DOHH2 (cell line): ENCODE results near the gene RYR2.

Experiments
- H3F3A ChIP-seq: fragments of 200-600 bp; sonication (generic), shearing (Covaris generic); 2 replicates; pipeline ENCODE4 v1.6.0; 2016; ENCODE audit warnings: antibody characterized with exemption, mild to moderate bottlenecking; ENCODE audit not compliant: control insufficient read depth, insufficient read depth
- H3K27ac ChIP-seq: fragments of 200-600 bp; sonication (generic); 2 replicates; pipeline ENCODE4 v1.5.1; 2014; ENCODE audit warnings: low read depth, mild to moderate bottlenecking, low read length, moderate library complexity
- H3K27me3 ChIP-seq: fragments of 200-600 bp; sonication (generic); 2 replicates; pipeline ENCODE4 v1.6.1; 2014; ENCODE audit warnings: mild to moderate bottlenecking, low read length, mixed read lengths; ENCODE audit not compliant: control insufficient read depth
- H3K36me3 ChIP-seq: fragments of 200-600 bp; sonication (generic); 2 replicates; pipeline ENCODE4 v1.6.1; 2014; ENCODE audit warnings: mild to moderate bottlenecking, low read length, moderate library complexity, mixed read lengths; ENCODE audit not compliant: control insufficient read depth
- H3K4me1 ChIP-seq: fragments of 200-600 bp; sonication (generic); 2 replicates; pipeline ENCODE4 v1.6.1; 2014; ENCODE audit warnings: mild to moderate bottlenecking, low read length, mixed read lengths; ENCODE audit not compliant: control insufficient read depth
- H3K4me2 ChIP-seq: fragments of 200-600 bp; sonication (generic); 2 replicates; pipeline ENCODE4 v1.6.0; 2014; ENCODE audit warnings: mild to moderate bottlenecking, low read length, moderate library complexity
- H3K4me3 ChIP-seq: fragments of 200-600 bp; sonication (generic); 2 replicates; pipeline ENCODE4 v1.5.1; 2014; ENCODE audit warnings: mild to moderate bottlenecking, low read length, mixed read lengths
- H3K79me2 ChIP-seq: fragments of 200-600 bp; sonication (generic); 2 replicates; pipeline ENCODE4 v1.6.1; 2014; ENCODE audit warnings: mild to moderate bottlenecking, low read length, mixed read lengths; ENCODE audit not compliant: control insufficient read depth
- H3K9me2 ChIP-seq: fragments of 200-600 bp; sonication (generic); replicated peaks from 2 replicates; pipeline ENCODE4 v1.6.1; 2014; ENCODE audit warnings: mild to moderate bottlenecking, low read length, mixed read lengths; ENCODE audit not compliant: control insufficient read depth
- H3K9me3 ChIP-seq: fragments of 200-600 bp; sonication (generic); 2 replicates; pipeline ENCODE4 v1.6.1; 2014; ENCODE audit warnings: antibody characterized with exemption, low read length, mixed read lengths; ENCODE audit not compliant: control insufficient read depth, insufficient read depth
- H4K20me1 ChIP-seq: fragments of 200-600 bp; sonication (generic); 2 replicates; pipeline ENCODE4 v1.6.0; 2014; ENCODE audit warnings: low read depth, mild to moderate bottlenecking, antibody characterized with exemption, low read length, moderate library complexity; ENCODE audit not compliant: control insufficient read depth, insufficient read depth
- CTCF ChIP-seq: fragments of 200-600 bp; sonication (generic); IDR thresholded peaks from one replicate; pipeline ENCODE4 v1.5.1; 2014; ENCODE audit warnings: antibody characterized with exemption, mild to moderate bottlenecking, low read depth, low read length; ENCODE audit not compliant: poor library complexity, severe bottlenecking
- EZH2phosphoT487 ChIP-seq: fragments of 200-600 bp; sonication (generic); IDR thresholded peaks from 2 replicates; pipeline ENCODE4 v1.6.1; 2017; ENCODE audit warnings: borderline replicate concordance, mild to moderate bottlenecking, antibody characterized with exemption, low read length, moderate library complexity, mixed read lengths

The RYR2 gene

DNA sequence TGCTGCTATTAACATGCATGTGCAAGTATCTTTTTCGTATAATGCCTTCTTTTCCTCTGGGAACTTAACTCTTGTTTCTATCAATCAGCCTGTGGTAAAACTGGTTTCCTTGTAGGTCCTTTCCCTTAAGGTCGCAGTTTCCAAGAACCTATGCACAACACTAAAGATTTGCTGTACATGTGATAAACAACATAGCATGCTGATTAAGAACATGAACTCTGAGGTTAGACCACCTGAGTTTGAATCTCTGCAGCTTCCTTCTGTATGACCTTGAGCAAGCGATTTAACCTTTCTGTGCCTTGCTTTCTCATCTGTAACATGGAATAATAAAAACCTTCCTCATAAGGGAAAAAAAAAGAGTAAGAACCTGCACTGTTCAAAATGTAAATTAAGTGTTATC, 186.4 kb downstream of the RYR2 start:
- no peak overlapping the region for H3K4me2 ChIP-seq
- no peaks in the 10 kb centered on the region for H3K4me1 ChIP-seq
- no peaks in the 10 kb centered on the region for H3K27me3 ChIP-seq

DNA sequence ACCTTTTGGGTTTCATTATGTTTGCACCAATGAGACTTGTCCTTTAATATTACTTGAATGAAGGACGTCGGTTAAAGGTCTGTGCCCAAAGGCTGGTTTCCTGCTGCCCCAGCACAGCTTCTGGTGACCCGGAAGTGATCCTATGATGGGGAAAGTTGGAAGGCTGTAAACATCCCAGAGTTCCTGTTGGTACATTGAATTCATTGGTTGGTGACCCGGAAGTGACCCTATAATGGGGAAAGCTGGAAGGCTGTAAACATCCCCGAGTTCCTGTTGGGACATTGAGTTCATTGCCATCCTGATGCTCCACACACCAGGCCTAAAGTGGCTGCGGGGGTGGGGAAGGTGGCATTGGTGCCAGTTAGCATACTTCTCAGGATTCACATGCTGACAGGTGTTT, 187.3 kb downstream of the RYR2 start:
- no peaks in the 10 kb centered on the region for H3K9me3 ChIP-seq
- H3F3A ChIP-seq, result no peaks in the 10 kb centered on the region
- no peak overlapping the region for H3K27ac ChIP-seq
- no peaks in the 10 kb centered on the region for H3K79me2 ChIP-seq
- TF ChIP-seq EZH2phosphoT487 (no peak), CTCF (no peak)
- no peaks in the 10 kb centered on the region for H3K9me2 ChIP-seq
- H3K4me3 ChIP-seq, result no peak overlapping the region
- H3K4me1 ChIP-seq, result no peaks in the 10 kb centered on the region
- H4K20me1 ChIP-seq, result no peaks in the 10 kb centered on the region
- H3K4me2 ChIP-seq, result no peak overlapping the region
- H3K27me3 ChIP-seq, result no peaks in the 10 kb centered on the region
- H3K36me3 ChIP-seq, result no peaks in the 10 kb centered on the region

More for the DNA sequence above, 186.4 kb downstream of the RYR2 start:
- no peaks in the 10 kb centered on the region for H3F3A ChIP-seq
- H3K4me3 ChIP-seq, result no peak overlapping the region
- TF ChIP-seq CTCF (no peak), EZH2phosphoT487 (no peak)
- no peak overlapping the region for H3K27ac ChIP-seq
- H3K79me2 ChIP-seq, result no peaks in the 10 kb centered on the region
- H3K36me3 ChIP-seq, result no peaks in the 10 kb centered on the region
- H4K20me1 ChIP-seq, result no peaks in the 10 kb centered on the region
- H3K9me2 ChIP-seq, result no peaks in the 10 kb centered on the region
- H3K9me3 ChIP-seq, result no peaks in the 10 kb centered on the region

DNA sequence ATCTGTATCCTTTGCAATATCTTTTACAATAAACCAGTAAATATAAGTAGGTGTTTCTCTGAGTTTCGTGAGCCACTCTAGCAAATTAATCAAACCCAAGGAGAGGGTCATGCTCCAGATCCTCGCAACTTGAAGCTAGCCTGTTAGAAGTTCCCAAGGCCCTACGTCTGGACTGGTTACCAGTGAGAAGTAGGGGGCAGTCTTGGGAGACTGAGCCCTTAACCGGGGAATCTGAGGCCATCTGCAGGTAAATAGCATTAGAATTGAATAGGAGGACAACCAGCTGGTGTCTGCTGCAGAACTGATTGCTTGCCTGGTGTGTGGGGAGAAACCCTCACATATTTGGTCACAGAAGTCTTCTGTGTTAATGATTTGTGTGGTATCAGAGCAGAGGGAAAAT, 190.5 kb downstream of the RYR2 start:
- H3K4me3 ChIP-seq, result no peak overlapping the region
- H3K36me3 ChIP-seq, result no peaks in the 10 kb centered on the region
- no peaks in the 10 kb centered on the region for H4K20me1 ChIP-seq
- H3F3A ChIP-seq, result no peaks in the 10 kb centered on the region
- TF ChIP-seq EZH2phosphoT487, result no peak
- TF ChIP-seq CTCF, result no peak
- H3K27ac ChIP-seq, result no peak overlapping the region
- no peaks in the 10 kb centered on the region for H3K79me2 ChIP-seq
- no peaks in the 10 kb centered on the region for H3K9me3 ChIP-seq
- H3K9me2 ChIP-seq, result no peaks in the 10 kb centered on the region
- no peaks in the 10 kb centered on the region for H3K4me1 ChIP-seq
- H3K4me2 ChIP-seq, result no peak overlapping the region
- H3K27me3 ChIP-seq, result no peaks in the 10 kb centered on the region

DNA sequence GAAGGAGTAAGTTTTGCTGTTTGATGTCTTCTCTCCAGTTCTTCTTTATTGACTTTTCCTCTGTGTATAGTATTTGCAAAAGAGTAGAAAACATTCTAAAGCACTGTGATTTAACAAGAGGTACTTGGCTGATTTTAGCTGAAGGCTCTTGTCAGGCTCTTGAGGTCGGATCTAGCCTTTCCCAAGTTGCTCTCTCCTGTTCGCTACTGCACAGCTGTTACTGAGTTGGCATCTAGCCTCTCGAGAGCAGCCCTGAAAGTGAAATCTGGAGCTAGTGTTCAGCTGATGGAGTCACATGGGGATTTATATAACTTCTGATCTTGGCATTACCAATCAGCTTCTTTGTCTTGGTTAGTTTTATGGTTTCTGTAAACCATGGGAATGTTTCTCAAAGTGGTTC, 193.1 kb downstream of the RYR2 start:
- no peaks in the 10 kb centered on the region for H3K27me3 ChIP-seq
- no peak overlapping the region for H3K27ac ChIP-seq
- H3K79me2 ChIP-seq, result no peaks in the 10 kb centered on the region
- no peaks in the 10 kb centered on the region for H3K36me3 ChIP-seq
- H3K9me2 ChIP-seq, result no peaks in the 10 kb centered on the region
- TF ChIP-seq CTCF (no peak), EZH2phosphoT487 (no peak)
- H3K4me2 ChIP-seq, result no peak overlapping the region
- H3K4me1 ChIP-seq, result no peaks in the 10 kb centered on the region
- H3K4me3 ChIP-seq, result no peak overlapping the region
- no peaks in the 10 kb centered on the region for H4K20me1 ChIP-seq
- H3K9me3 ChIP-seq, result no peaks in the 10 kb centered on the region
- no peaks in the 10 kb centered on the region for H3F3A ChIP-seq
